ENCODE data around the gene NHLRC4.

NHLRC4 gene

GRCh38 chr16:531494-532125 is 35.2 kb upstream of the NHLRC4 start:
- no peak for DNase-seq

- DNase-seq = no peak
Observed at GRCh38 chr16:533391-534123, 33.2 kb upstream of the NHLRC4 start.

GRCh38 chr16:534135-534534 is 32.7 kb upstream of the NHLRC4 start:
- no peak for DNase-seq

- no peak for DNase-seq
Observed at GRCh38 chr16:534856-535445, 31.9 kb upstream of the NHLRC4 start.

- DNase-seq = no peak
Observed at GRCh38 chr16:535446-536405, 31.1 kb upstream of the NHLRC4 start.

- no peak for DNase-seq
Observed at GRCh38 chr16:536746-537145, 30.1 kb upstream of the NHLRC4 start.

- no peak for DNase-seq
Observed at GRCh38 chr16:537415-538335, 29.1 kb upstream of the NHLRC4 start.

GRCh38 chr16:539901-540530 is 26.8 kb upstream of the NHLRC4 start:
- DNase-seq = no peak

- no peak for DNase-seq
Observed at GRCh38 chr16:540645-541340, 26.0 kb upstream of the NHLRC4 start.

- DNase-seq = no peak
Observed at GRCh38 chr16:543301-544164, 23.3 kb upstream of the NHLRC4 start.

- DNase-seq = no peak
Observed at GRCh38 chr16:544517-544916, 22.3 kb upstream of the NHLRC4 start.

- no peak for DNase-seq
Observed at GRCh38 chr16:546909-547770, 19.7 kb upstream of the NHLRC4 start.

- no peak for DNase-seq
Observed at GRCh38 chr16:548586-548985, 18.2 kb upstream of the NHLRC4 start.

- no peak for DNase-seq
Observed at GRCh38 chr16:549544-550263, 17.1 kb upstream of the NHLRC4 start.

GRCh38 chr16:551210-551609 is 15.6 kb upstream of the NHLRC4 start:
- no peak for DNase-seq

GRCh38 chr16:552171-552570 is 14.6 kb upstream of the NHLRC4 start:
- DNase-seq = no peak

- no peak for DNase-seq
Observed at GRCh38 chr16:553601-554296, 13.1 kb upstream of the NHLRC4 start.

GRCh38 chr16:554297-554621 is 12.5 kb upstream of the NHLRC4 start:
- DNase-seq = no peak

Data from activated gamma-delta T cell (primary cell).